Hepatocyte (in vitro differentiated cells): ENCODE measurements around the gene TTC7B. TPM values are rescaled to one million over a fixed set of nuclear protein-coding genes. Genes with fewer than 3 reads are reported as not detected.

Experiments
- DNase-seq: peaks from one replicate; pipeline ENCODE4 v3.0.0-alpha.2; 2016; ENCODE audit warnings: low spot score
- H2AFZ ChIP-seq: fragments of 200-600 bp; sonication (generic); 2 replicates; pipeline ENCODE4 v1.6.0; 2016; ENCODE audit warnings: antibody characterized with exemption, mild to moderate bottlenecking
- H3K27ac ChIP-seq: fragments of 200-600 bp; sonication (generic); 2 replicates; pipeline ENCODE4 v1.5.1; 2016; ENCODE audit warnings: mild to moderate bottlenecking
- H3K27me3 ChIP-seq: fragments of 200-600 bp; sonication (generic); 2 replicates; pipeline ENCODE4 v1.6.1; 2016
- H3K36me3 ChIP-seq: fragments of 200-600 bp; sonication (generic); replicated peaks from 2 replicates; pipeline ENCODE4 v1.5.1; 2016; ENCODE audit warnings: low read depth; ENCODE audit not compliant: insufficient read depth
- H3K4me1 ChIP-seq: fragments of 200-600 bp; sonication (generic); 2 replicates; pipeline ENCODE4 v1.5.1; 2016; ENCODE audit warnings: mild to moderate bottlenecking, moderate library complexity; ENCODE audit not compliant: insufficient read depth
- H3K4me2 ChIP-seq: fragments of 200-600 bp; sonication (generic); 2 replicates; pipeline ENCODE4 v1.6.0; 2016
- H3K4me3 ChIP-seq: fragments of 200-600 bp; sonication (generic); 2 replicates; pipeline ENCODE4 v1.5.1; 2016; ENCODE audit warnings: mild to moderate bottlenecking
- H3K79me2 ChIP-seq: fragments of 200-600 bp; sonication (generic); 2 replicates; pipeline ENCODE4 v1.6.0; 2017; ENCODE audit warnings: mild to moderate bottlenecking
- H3K9me2 ChIP-seq: fragments of 200-600 bp; sonication (generic); replicated peaks from 2 replicates; pipeline ENCODE4 v1.6.0; 2017; ENCODE audit warnings: mild to moderate bottlenecking; ENCODE audit not compliant: insufficient read depth
- H3K9me3 ChIP-seq: fragments of 200-600 bp; sonication (generic); 2 replicates; pipeline ENCODE4 v1.5.1; 2016; ENCODE audit warnings: low read depth, mild to moderate bottlenecking
- H4K20me1 ChIP-seq: fragments of 200-600 bp; sonication (generic); 2 replicates; pipeline ENCODE4 v1.6.0; 2016; ENCODE audit warnings: mild to moderate bottlenecking; ENCODE audit not compliant: insufficient read depth, poor library complexity, severe bottlenecking
- CTCF ChIP-seq: fragments of 200-600 bp; sonication (generic); IDR thresholded peaks from 2 replicates; pipeline ENCODE4 v1.5.1; 2016; ENCODE audit warnings: antibody characterized with exemption, mild to moderate bottlenecking; ENCODE audit not compliant: poor library complexity
- EZH2 ChIP-seq: fragments of 200-600 bp; sonication (generic); IDR thresholded peaks from 2 replicates; pipeline ENCODE4 v1.6.1; 2016; ENCODE audit warnings: antibody characterized with exemption, mild to moderate bottlenecking, borderline replicate concordance
- EZH2phosphoT487 ChIP-seq: fragments of 200-600 bp; sonication (generic); IDR thresholded peaks from one replicate; pipeline ENCODE4 v1.6.1; 2018; ENCODE audit warnings: antibody characterized with exemption, mild to moderate bottlenecking, low read depth, moderate library complexity; ENCODE audit not compliant: unreplicated experiment, severe bottlenecking
- WGBS: methylation state at CpG from one replicate; pipeline ENCODE4 v1.1.6; 2016; ENCODE audit warnings: low lambda C conversion rate; ENCODE audit errors: missing lambda C conversion rate; 5-methylcytosine and 5-hydroxymethylcytosine counted together
- polyA plus RNA-seq: library from polyadenylated mRNA; unstranded; fragments of >200 nt; fragmentation: Nextera tagmentation; extraction: Ambion mirVana; gene quantifications from 2 replicates; pipeline ENCODE4 v1.2.1, GENCODE V29; 2016
- total RNA-seq: library from RNA; depleted of rRNA; stranded (reverse); fragments of >200 nt; gene quantifications from 2 replicates; pipeline ENCODE4 v1.2.3, GENCODE V29; 2014

The TTC7B gene
- total and polyA plus RNA-seq, 2 experiments from 2014 or later: 10.7 to 25.5 TPM

DNA sequence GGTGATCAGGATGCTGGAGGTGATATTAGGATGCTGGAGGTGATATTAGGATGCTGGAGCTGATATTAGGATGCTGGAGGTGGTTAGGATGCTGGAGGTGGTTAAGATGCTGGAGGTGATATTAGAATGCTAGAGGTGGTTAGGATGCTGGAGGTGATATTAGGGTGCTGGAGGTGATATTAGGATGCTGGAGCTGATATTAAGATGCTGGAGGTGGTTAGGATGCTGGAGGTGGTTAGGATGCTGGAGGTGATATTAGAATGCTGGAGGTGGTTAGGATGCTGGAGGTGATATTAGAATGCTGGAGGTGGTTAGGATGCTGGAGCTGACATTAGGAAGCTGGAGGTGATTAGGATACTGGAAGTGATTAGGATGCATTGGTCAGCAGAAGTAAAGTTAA is 318.0 kb downstream of the TTC7B start:
- Histone ChIP-seq H2AFZ (no peak overlapping the region), H3K27ac (no peak overlapping the region)
- TF ChIP-seq CTCF (no peak), EZH2 (no peak), EZH2phosphoT487 (no peak)

DNA sequence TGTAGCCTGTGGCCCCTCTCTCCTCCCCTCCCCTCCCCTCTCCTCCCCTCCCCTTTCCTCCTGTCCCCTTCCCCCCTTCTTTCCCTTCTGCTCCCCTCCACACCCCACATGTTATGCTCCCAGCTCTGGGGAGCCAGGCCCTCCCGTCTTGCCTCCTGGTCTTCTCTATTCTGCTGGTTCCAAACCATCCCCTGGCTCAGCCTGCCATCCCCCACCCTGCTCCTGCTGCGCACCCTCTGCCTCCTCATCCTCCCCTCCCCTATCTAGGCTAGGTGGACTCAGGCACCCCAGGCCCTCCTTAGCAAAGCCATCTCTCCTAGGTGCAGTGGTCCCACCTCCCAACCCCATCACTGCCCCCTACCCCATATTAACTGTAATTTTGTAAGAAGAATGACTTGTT is 319.9 kb downstream of the TTC7B start:
- Histone ChIP-seq H3K79me2 (no peaks in the 10 kb centered on the region), H3K36me3 (no peaks in the 10 kb centered on the region), H3K27ac (no peak overlapping the region), H3K4me1 (peaks cover 4% of the 10 kb centered on the region), H3K9me3 (no peaks in the 10 kb centered on the region), H3K9me2 (no peaks in the 10 kb centered on the region), H3K4me2 (no peak overlapping the region), H2AFZ (no peak overlapping the region), H4K20me1 (no peaks in the 10 kb centered on the region), H3K27me3 (no peaks in the 10 kb centered on the region), H3K4me3 (no peak overlapping the region)
- WGBS: 67% methylated on average over 2 of the region's 2 CpGs
- no peak for DNase-seq
- TF ChIP-seq CTCF (no peak), EZH2phosphoT487 (no peak), EZH2 (no peak)

More for the DNA sequence above, 318.0 kb downstream of the TTC7B start:
- Histone ChIP-seq H3K9me2 (no peaks in the 10 kb centered on the region), H4K20me1 (no peaks in the 10 kb centered on the region), H3K36me3 (no peaks in the 10 kb centered on the region), H3K4me2 (no peak overlapping the region), H3K4me3 (no peak overlapping the region), H3K4me1 (no peaks in the 10 kb centered on the region), H3K79me2 (no peaks in the 10 kb centered on the region), H3K9me3 (no peaks in the 10 kb centered on the region), H3K27me3 (no peaks in the 10 kb centered on the region)
- DNase-seq: no peak

DNA sequence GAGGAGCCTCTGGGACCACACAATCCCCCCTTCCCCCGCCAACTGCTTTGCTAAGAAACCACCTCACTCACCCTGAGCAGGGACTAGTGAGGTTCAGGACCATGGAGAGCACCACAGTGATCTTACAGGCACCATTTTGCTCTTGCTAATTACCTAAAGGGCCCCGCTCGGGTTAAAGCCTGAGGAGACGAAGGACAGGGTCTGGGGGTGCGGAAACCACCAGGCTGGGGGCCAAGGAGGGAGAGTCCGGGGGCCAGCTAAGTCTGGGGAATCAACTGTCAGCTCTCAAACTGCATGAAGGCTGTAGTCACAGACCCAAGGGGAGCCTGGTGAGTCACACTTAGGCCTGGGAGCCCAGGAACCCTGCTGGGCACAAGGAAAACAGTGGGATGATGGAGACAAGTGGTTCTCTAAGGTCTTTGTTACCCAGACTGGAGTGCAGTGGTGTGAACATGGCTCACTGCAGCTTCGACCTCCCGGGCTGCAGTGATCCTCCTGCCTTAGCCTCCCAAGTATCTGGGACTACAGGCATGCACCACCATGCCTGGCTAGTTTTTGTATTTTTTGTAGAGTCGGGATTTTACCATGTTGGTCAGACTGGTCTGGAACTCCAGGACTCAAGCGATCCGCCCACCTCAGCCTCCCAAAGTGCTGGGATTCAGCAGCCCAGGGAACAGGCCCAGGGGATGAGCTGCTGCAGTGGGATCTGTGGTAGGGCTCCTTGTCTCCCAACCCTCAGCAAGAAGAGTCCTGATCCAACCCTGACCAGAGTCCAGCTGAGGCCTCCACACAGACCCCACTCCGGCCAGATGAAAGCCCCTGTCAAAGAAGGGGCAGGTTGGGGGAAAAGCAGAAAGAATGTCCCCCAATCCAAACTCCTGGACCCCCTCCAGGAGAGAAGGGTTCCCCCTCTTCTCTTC is 320.6 kb downstream of the TTC7B start:
- no peak overlapping the region for H2AFZ ChIP-seq
- WGBS: 60% methylated on average over 12 of the region's 12 CpGs
- no peaks in the 10 kb centered on the region for H3K9me3 ChIP-seq
- no peak overlapping the region for H3K4me3 ChIP-seq
- H3K4me2 ChIP-seq: no peak overlapping the region
- no peaks in the 10 kb centered on the region for H3K9me2 ChIP-seq
- H3K36me3 ChIP-seq: no peaks in the 10 kb centered on the region
- peaks cover 4% of the 10 kb centered on the region for H3K4me1 ChIP-seq
- no peak for TF ChIP-seq EZH2phosphoT487
- TF ChIP-seq CTCF: no peak
- TF ChIP-seq EZH2: no peak
- H4K20me1 ChIP-seq: no peaks in the 10 kb centered on the region
- H3K27ac ChIP-seq: no peak overlapping the region
- no peaks in the 10 kb centered on the region for H3K79me2 ChIP-seq
- DNase-seq: peak; percentile 90
- H3K27me3 ChIP-seq: no peaks in the 10 kb centered on the region
